Mesothelial cell of epicardium (in vitro differentiated cells): Measurements from ENCODE around the gene SOD3. TPM values are rescaled to one million over a fixed set of nuclear protein-coding genes. Genes with fewer than 3 reads are reported as not detected.

ENCODE experiments used
- DNase-seq, 2 experiments: peaks; one replicate each; pipeline ENCODE4 v3.0.0; 2021; ENCODE audit warnings: low spot score in 2 of 2; ENCODE audit not compliant: unreplicated experiment in 2 of 2
- H3K27ac Mint-ChIP-seq: 2 replicates; pipeline ENCODE4 v1.8.0; 2021; ENCODE audit warnings: mixed read lengths
- H3K27me3 Mint-ChIP-seq: 2 replicates; pipeline ENCODE4 v1.8.0; 2021; ENCODE audit warnings: low read depth, mixed read lengths
- H3K36me3 Mint-ChIP-seq: 2 replicates; pipeline ENCODE4 v1.8.0; 2021; ENCODE audit warnings: mixed read lengths
- H3K4me1 Mint-ChIP-seq: 2 replicates; pipeline ENCODE4 v1.8.0; 2021; ENCODE audit warnings: mixed read lengths
- H3K4me3 Mint-ChIP-seq: 2 replicates; pipeline ENCODE4 v1.8.0; 2021; ENCODE audit warnings: mild to moderate bottlenecking, moderate library complexity, mixed read lengths
- H3K9me3 Mint-ChIP-seq: 2 replicates; pipeline ENCODE4 v1.8.0; 2021; ENCODE audit warnings: mixed read lengths
- total RNA-seq: library from RNA; stranded (reverse); gene quantifications from 3 replicates; pipeline ENCODE4 v1.2.1, GENCODE V29; 2021
- TF ChIP-seq, protein P1 (sequence below): fragments of 200-600 bp; sonication (generic); IDR thresholded peaks from one replicate; pipeline ENCODE4 v1.5.0; 2021; ENCODE audit warnings: antibody characterized with exemption; ENCODE audit not compliant: unreplicated experiment

SOD3 gene
- total RNA-seq, 1 donor from 2014 or later = 5.7 TPM

DNA sequence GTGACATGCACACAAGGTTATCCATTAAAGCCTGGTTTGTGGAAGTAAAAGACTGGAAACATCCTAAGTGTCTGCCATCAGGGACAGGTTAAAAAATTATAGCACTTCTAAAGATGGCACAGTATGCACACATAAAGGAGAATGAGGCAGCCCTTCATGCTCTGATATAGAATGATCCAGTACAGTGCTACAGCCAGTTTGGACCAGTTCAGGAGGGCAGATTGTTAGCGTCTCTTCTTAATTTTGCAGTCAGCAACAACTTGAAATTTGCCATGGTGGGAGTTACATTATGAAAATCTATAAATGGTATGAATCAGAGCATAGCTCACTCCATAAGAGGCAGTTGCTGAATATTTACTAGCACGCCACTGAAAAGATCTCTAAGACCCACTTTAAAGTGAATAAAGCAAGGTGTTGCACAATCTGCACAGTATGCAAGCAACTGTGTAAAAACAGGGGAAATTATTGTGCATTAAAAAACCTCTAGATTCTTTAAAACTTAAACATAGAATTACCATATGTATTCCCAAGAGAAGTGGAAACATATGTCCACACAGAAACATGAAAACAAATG lies 20.3 kb upstream of the SOD3 start:
- Mint-ChIP-seq H3K36me3 (no peaks in the 10 kb centered on the region), H3K4me3 (no peak overlapping the region), H3K27me3 (peaks cover 1% of the 10 kb centered on the region), H3K4me1 (peaks cover 26% of the 10 kb centered on the region), H3K9me3 (no peaks in the 10 kb centered on the region), H3K27ac (no peak overlapping the region)
- no peak for DNase-seq
- TF ChIP-seq, protein P1, sequence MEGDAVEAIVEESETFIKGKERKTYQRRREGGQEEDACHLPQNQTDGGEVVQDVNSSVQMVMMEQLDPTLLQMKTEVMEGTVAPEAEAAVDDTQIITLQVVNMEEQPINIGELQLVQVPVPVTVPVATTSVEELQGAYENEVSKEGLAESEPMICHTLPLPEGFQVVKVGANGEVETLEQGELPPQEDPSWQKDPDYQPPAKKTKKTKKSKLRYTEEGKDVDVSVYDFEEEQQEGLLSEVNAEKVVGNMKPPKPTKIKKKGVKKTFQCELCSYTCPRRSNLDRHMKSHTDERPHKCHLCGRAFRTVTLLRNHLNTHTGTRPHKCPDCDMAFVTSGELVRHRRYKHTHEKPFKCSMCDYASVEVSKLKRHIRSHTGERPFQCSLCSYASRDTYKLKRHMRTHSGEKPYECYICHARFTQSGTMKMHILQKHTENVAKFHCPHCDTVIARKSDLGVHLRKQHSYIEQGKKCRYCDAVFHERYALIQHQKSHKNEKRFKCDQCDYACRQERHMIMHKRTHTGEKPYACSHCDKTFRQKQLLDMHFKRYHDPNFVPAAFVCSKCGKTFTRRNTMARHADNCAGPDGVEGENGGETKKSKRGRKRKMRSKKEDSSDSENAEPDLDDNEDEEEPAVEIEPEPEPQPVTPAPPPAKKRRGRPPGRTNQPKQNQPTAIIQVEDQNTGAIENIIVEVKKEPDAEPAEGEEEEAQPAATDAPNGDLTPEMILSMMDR = no peak

DNA sequence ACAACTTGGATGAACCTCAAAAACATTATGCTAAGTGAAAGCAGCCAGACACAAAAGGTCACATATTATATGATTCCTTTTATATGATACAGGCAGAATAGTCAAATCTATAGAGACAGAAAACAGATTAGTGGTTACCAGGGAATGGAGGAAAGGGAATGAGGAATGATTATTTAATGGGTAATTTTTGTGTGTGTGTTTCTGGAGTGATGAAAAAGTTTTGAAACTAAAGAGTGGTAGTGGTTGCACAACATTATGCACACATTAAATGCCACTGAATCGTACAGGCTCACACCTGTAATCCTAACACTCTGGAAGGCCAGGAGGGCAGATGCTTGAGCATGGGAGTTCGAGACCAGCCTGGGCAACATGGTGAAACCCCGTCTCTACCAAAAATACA lies 19.6 kb upstream of the SOD3 start:
- peaks cover 2% of the 10 kb centered on the region for H3K27me3 Mint-ChIP-seq
- H3K36me3 Mint-ChIP-seq = no peaks in the 10 kb centered on the region
- H3K9me3 Mint-ChIP-seq = no peaks in the 10 kb centered on the region
- no peak for DNase-seq
- TF ChIP-seq, protein P1 = no peak
- peaks cover 28% of the 10 kb centered on the region for H3K4me1 Mint-ChIP-seq
- H3K4me3 Mint-ChIP-seq = no peak overlapping the region
- no peak overlapping the region for H3K27ac Mint-ChIP-seq

DNA sequence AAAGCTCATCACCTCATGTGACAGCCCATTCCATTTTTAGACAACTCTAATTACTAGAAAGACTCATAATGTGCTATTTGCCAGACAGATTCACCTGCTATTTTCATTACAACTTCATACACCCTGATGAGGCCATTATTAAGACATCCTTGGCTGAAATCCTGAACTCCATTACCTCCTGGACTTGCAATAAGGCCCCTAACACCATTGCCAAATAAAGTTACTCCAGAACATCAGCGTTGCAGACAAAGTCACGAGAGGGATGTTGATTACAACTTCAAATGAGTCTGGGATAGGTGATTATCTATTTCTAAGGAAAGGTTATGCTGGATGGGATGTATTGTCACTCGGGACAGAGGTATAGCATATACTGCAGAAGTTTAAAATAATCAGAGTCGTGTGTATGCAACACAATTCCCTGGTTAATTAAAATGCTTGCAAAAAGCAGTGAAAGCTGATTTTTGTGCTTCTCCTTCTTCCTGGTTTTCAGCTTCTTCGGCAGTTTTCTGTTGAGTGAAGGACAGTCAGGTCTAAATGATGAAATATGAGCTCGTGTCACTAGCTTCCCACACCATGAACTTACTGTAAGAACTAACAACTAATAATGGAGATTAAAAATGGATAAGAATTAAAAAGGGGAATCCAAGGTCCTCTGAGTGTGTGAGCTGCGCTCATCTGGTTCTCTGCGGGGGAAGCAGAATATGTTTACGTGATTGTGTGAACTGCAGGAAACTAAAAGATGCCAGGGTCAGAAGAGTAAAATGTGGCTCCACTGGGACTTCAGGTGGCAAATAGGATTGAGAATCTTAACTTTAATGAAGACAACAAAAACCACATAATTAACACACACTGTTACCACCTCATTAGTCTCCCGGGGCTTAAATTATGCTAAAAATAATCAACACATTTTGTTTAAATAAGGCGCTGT lies 17.6 kb upstream of the SOD3 start:
- TF ChIP-seq, protein P1 = no peak
- DNase-seq = no peak
- H3K27ac Mint-ChIP-seq = peak overlapping the region; percentile 79
- H3K4me1 Mint-ChIP-seq = peaks cover 28% of the 10 kb centered on the region
- no peak overlapping the region for H3K4me3 Mint-ChIP-seq
- H3K27me3 Mint-ChIP-seq = peaks cover 9% of the 10 kb centered on the region
- no peaks in the 10 kb centered on the region for H3K36me3 Mint-ChIP-seq
- H3K9me3 Mint-ChIP-seq = no peaks in the 10 kb centered on the region

DNA sequence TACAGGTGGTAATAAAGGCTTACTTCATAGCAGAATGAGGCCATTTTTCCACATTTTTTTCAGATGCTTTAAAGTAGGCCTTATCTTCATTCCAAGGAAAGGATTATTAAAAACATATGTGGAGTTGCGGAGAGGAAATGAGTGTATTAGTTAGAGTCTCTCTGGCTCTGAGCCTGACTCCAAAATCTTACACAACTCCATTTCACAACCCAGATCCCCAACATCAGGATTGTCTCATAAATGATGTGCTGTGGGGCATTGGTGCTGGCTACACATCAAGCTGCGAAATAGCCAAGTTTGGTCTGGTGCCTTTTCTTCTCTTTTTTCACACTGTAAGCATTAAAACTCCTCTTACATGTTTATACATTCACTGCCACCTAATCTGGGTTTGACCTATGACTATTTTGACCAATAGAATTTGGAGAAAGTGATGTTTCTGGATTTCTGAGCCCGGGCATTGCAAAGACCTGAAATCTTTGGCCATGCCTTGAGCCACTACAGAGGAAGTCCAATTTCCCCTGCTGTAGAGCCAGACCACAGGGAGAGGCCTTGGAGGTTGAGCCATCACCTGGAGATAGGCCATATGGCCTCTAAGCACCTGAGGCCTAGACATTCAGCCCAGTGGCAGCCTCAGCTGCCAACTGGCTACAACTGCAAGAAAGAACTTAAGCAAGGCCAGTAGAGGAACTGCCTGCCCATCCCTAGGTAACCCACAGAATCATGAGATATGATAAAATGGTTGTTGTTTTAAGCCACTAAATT lies 16.7 kb upstream of the SOD3 start:
- TF ChIP-seq, protein P1 = no peak
- Mint-ChIP-seq H3K27ac (peak overlapping the region; percentile 79), H3K9me3 (no peaks in the 10 kb centered on the region), H3K4me3 (no peak overlapping the region), H3K4me1 (peaks cover 28% of the 10 kb centered on the region), H3K36me3 (no peaks in the 10 kb centered on the region), H3K27me3 (peaks cover 15% of the 10 kb centered on the region)
- DNase-seq = no peak

DNA sequence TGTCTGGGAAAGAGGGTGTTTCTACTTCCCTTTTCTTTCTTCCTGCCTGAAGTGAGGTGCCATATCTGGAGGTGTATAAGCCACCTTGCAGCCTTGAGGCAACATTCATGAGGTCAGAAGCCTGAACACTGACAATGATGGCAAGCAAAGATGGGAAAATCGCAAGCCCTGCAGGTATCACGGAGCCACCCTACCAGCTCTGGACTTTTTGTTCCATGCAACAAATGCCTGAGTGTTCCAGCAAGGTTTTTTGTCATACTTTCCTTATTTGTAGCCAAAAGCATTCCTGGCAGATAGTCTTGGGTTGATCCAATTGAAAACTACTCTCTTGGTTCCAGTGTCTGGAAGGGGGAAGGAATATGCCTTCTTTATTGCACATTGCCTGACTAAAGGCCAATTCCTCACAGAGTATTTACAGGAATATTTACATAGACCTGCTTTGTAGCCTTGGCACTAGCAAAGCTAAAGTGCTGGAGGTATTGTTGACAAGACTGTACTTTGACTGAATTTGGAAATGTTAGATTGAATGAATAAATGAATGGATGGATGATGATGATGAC lies 14.4 kb upstream of the SOD3 start:
- Mint-ChIP-seq H3K9me3 (no peaks in the 10 kb centered on the region), H3K27me3 (peaks cover 21% of the 10 kb centered on the region), H3K27ac (no peak overlapping the region), H3K4me1 (peaks cover 28% of the 10 kb centered on the region), H3K4me3 (no peak overlapping the region), H3K36me3 (no peaks in the 10 kb centered on the region)
- DNase-seq = no peak
- TF ChIP-seq, protein P1 = no peak
